ENCODE measurements around the gene ARPP19.
"Not testable (repeated sequence)": the region's sequence is repeated elsewhere in the genome, so short reads cannot be mapped to it uniquely, and the experiment has no call there.

GRCh38 chr15:52574623-52575022, 5.8 kb upstream of the ARPP19 start:
- TF ChIP-seq SIN3A (IDR thresholded peaks at IDR 0.05; ENCODE audit: low read depth); REST (IDR thresholded peaks at IDR 0.05; ENCODE audit: low read depth); SP1 (IDR thresholded peaks at IDR 0.05; ENCODE audit: low read depth); SRF (IDR thresholded peaks at IDR 0.05; ENCODE audit: low read depth); MAX (IDR thresholded peaks at IDR 0.05): not testable (repeated sequence)

All from HCT116 (cell line).